Nephron progenitor cell (in vitro differentiated cells): ENCODE data around the gene ERF.

Experiments used
- DNase-seq: peaks from one replicate; pipeline ENCODE4 v3.0.0; 2021
- H3K27ac Mint-ChIP-seq: 2 replicates; pipeline ENCODE4 v1.8.0; 2021; ENCODE audit warnings: mild to moderate bottlenecking, moderate library complexity, mixed read lengths
- H3K27me3 Mint-ChIP-seq: 2 replicates; pipeline ENCODE4 v1.8.0; 2021; ENCODE audit warnings: mild to moderate bottlenecking, low read depth, mixed read lengths; ENCODE audit not compliant: poor library complexity
- H3K36me3 Mint-ChIP-seq: 2 replicates; pipeline ENCODE4 v1.8.0; 2021; ENCODE audit warnings: low read depth, mixed read lengths
- H3K4me1 Mint-ChIP-seq: 2 replicates; pipeline ENCODE4 v1.8.0; 2021; ENCODE audit warnings: mixed read lengths
- H3K4me3 Mint-ChIP-seq: 2 replicates; pipeline ENCODE4 v1.8.0; 2021; ENCODE audit warnings: mild to moderate bottlenecking, moderate library complexity, mixed read lengths
- H3K9me3 Mint-ChIP-seq: 2 replicates; pipeline ENCODE4 v1.8.0; 2021; ENCODE audit warnings: mild to moderate bottlenecking, moderate library complexity, mixed read lengths
- CTCF ChIP-seq: fragments of 200-600 bp; sonication (generic); IDR thresholded peaks from 2 replicates; pipeline ENCODE4 v1.5.0; 2021; ENCODE audit warnings: antibody characterized with exemption

ERF gene

GRCh38 chr19:42224940-42225717 lies 29.8 kb downstream of the ERF start:
- Mint-ChIP-seq H3K4me3 (no peak overlapping the region), H3K27ac (no peak overlapping the region)

GRCh38 chr19:42220751-42221097 lies 34.2 kb downstream of the ERF start:
- Mint-ChIP-seq H3K27ac (peak overlapping the region; percentile 91), H3K4me1 (peaks cover 54% of the 10 kb centered on the region)
- TF ChIP-seq CTCF, result no peak

More at GRCh38 chr19:42224940-42225717, 29.8 kb downstream of the ERF start:
- Mint-ChIP-seq H3K27me3 (peaks cover 9% of the 10 kb centered on the region), H3K9me3 (no peaks in the 10 kb centered on the region), H3K36me3 (peaks cover 49% of the 10 kb centered on the region), H3K4me1 (peaks cover 37% of the 10 kb centered on the region)
- TF ChIP-seq CTCF, result no peak
- no peak for DNase-seq

GRCh38 chr19:42219812-42220750 lies 34.8 kb downstream of the ERF start, which contains the start of gene ZNF526:
Gene ZNF526, plus strand, starts transcription at chr19:42220312. Its CDS starts 4,092 bp downstream, at chr19:42224404.
- H3K9me3 Mint-ChIP-seq, result no peaks in the 10 kb centered on the region
- no peak for TF ChIP-seq CTCF
- H3K4me3 Mint-ChIP-seq, result peak within 1 kb of the TSS; percentile 92
- peaks cover 5% of the 10 kb centered on the region for H3K27me3 Mint-ChIP-seq
- peaks cover 26% of the 10 kb centered on the region for H3K36me3 Mint-ChIP-seq
- H3K4me1 Mint-ChIP-seq, result peaks cover 59% of the 10 kb centered on the region
- H3K27ac Mint-ChIP-seq, result peak within 1 kb of the TSS; percentile 91
- peak; percentile 98 for DNase-seq

More at GRCh38 chr19:42220751-42221097, 34.2 kb downstream of the ERF start:
- peak overlapping the region; percentile 92 for H3K4me3 Mint-ChIP-seq
- H3K9me3 Mint-ChIP-seq, result no peaks in the 10 kb centered on the region
- no peak for DNase-seq
- H3K36me3 Mint-ChIP-seq, result peaks cover 23% of the 10 kb centered on the region
- H3K27me3 Mint-ChIP-seq, result peaks cover 5% of the 10 kb centered on the region

- peak; percentile 99 for DNase-seq
- Mint-ChIP-seq H3K9me3 (no peaks in the 10 kb centered on the region), H3K4me3 (peak within 1 kb of the TSS; percentile 92), H3K36me3 (peaks cover 37% of the 10 kb centered on the region), H3K27me3 (peaks cover 5% of the 10 kb centered on the region), H3K27ac (peak within 1 kb of the TSS; percentile 76), H3K4me1 (peaks cover 57% of the 10 kb centered on the region)
- TF ChIP-seq CTCF, result no peak
Measured at GRCh38 chr19:42217520-42218437, 37.1 kb downstream of the ERF start, which contains the start of gene DEDD2. Gene DEDD2, minus strand, starts transcription at chr19:42217677. Its CDS starts 670 bp downstream, at chr19:42217007.
